Loucy (cell line): ENCODE measurements around the gene C7.

Source experiments
- EZH2phosphoT487 ChIP-seq: fragments of 200-600 bp; IDR thresholded peaks from 2 replicates; pipeline ENCODE4 v1.6.1; 2018; ENCODE audit warnings: antibody characterized with exemption, mild to moderate bottlenecking, moderate library complexity, borderline replicate concordance
- TF ChIP-seq, protein P1 (sequence below): fragments of 200-600 bp; sonication (generic); conservative IDR thresholded peaks from 2 replicates; pipeline ENCODE4 v1.5.1; 2014; ENCODE audit warnings: mild to moderate bottlenecking, antibody characterized with exemption, low read length

DNA sequence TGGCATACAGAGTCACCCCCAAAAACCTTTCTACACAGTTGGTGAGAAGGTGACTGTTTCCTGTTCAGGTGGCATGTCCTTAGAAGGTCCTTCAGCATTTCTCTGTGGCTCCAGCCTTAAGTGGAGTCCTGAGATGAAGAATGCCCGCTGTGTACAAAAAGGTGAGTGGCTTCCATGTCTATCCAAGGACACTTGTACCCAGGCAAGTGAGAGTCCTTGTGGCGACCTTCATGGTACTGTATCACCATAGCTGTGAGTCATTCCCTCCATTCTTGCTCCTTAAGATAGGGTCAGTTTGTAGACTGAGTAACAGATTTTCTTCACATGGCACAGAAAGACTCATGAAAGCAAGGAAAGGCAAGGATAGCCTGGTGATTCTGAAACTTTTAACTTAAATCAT, 63.1 kb downstream of the C7 start:
- TF ChIP-seq, protein P1, sequence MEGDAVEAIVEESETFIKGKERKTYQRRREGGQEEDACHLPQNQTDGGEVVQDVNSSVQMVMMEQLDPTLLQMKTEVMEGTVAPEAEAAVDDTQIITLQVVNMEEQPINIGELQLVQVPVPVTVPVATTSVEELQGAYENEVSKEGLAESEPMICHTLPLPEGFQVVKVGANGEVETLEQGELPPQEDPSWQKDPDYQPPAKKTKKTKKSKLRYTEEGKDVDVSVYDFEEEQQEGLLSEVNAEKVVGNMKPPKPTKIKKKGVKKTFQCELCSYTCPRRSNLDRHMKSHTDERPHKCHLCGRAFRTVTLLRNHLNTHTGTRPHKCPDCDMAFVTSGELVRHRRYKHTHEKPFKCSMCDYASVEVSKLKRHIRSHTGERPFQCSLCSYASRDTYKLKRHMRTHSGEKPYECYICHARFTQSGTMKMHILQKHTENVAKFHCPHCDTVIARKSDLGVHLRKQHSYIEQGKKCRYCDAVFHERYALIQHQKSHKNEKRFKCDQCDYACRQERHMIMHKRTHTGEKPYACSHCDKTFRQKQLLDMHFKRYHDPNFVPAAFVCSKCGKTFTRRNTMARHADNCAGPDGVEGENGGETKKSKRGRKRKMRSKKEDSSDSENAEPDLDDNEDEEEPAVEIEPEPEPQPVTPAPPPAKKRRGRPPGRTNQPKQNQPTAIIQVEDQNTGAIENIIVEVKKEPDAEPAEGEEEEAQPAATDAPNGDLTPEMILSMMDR, result no peak
- no peak for TF ChIP-seq EZH2phosphoT487
